Head of caudate nucleus (tissue), 42 donors: ENCODE data around the gene PCDH10.

Experiments
- DNase-seq, 42 donors: peaks; one replicate each; pipeline versions ENCODE4 v3.0.0 to v3.0.0-alpha.2; 2020 to 2021; ENCODE audit warnings: mixed read lengths in 7 of 42
- intact Hi-C: fragments of 100-400 bp; cut with DNase I; formaldehyde crosslinking; loops from one replicate; pipeline ENCODE4 v1.15.0; 2022

PCDH10 gene

GRCh38 chr4:133147921-133148689 is 989 bp upstream of the PCDH10 start:
- DNase-seq = peak; percentile 45 to 87 (median 73)

GRCh38 chr4:133149364-133149695 is 236 bp downstream of the PCDH10 start:
- DNase-seq = peak in 1 of 42 donors; percentile 10
- intact Hi-C loops = loop anchor here (10.0 kb wide), 1 partner anchor 195 kb away; no protein-coding TSS in a partner anchor

More at GRCh38 chr4:133147921-133148689, 989 bp upstream of the PCDH10 start:
- intact Hi-C loops = loop anchor here (10.0 kb wide), 1 partner anchor 193 kb away; no protein-coding TSS in a partner anchor

DNA sequence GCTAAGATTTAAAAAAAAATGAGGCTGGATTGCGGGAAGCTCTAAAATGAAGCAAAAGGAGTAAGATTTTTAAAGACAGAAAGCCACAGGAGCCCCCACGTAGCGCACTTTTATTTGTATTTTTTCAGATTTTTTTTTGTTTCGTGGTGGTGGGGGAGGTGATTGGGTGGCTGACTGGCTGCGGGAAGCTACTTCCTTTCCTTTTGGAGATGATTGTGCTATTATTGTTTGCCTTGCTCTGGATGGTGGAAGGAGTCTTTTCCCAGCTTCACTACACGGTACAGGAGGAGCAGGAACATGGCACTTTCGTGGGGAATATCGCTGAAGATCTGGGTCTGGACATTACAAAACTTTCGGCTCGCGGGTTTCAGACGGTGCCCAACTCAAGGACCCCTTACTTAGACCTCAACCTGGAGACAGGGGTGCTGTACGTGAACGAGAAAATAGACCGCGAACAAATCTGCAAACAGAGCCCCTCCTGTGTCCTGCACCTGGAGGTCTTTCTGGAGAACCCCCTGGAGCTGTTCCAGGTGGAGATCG is 908 bp downstream of the PCDH10 start:
- intact Hi-C loops = loop anchor here (10.0 kb wide), 1 partner anchor 195 kb away; no protein-coding TSS in a partner anchor
- DNase-seq = peak in 9 of 42 donors; percentile 6 to 45 (median 29)

DNA sequence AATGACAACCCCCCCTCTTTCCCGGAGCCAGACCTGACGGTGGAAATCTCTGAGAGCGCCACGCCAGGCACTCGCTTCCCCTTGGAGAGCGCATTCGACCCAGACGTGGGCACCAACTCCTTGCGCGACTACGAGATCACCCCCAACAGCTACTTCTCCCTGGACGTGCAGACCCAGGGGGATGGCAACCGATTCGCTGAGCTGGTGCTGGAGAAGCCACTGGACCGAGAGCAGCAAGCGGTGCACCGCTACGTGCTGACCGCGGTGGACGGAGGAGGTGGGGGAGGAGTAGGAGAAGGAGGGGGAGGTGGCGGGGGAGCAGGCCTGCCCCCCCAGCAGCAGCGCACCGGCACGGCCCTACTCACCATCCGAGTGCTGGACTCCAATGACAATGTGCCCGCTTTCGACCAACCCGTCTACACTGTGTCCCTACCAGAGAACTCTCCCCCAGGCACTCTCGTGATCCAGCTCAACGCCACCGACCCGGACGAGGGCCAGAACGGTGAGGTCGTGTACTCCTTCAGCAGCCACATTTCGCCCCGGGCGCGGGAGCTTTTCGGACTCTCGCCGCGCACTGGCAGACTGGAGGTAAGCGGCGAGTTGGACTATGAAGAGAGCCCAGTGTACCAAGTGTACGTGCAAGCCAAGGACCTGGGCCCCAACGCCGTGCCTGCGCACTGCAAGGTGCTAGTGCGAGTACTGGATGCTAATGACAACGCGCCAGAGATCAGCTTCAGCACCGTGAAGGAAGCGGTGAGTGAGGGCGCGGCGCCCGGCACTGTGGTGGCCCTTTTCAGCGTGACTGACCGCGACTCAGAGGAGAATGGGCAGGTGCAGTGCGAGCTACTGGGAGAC is 1.6 kb downstream of the PCDH10 start:
- intact Hi-C loops = no loop called here
- DNase-seq = peak in 40 of 42 donors; percentile 35 to 79 (median 54)

DNA sequence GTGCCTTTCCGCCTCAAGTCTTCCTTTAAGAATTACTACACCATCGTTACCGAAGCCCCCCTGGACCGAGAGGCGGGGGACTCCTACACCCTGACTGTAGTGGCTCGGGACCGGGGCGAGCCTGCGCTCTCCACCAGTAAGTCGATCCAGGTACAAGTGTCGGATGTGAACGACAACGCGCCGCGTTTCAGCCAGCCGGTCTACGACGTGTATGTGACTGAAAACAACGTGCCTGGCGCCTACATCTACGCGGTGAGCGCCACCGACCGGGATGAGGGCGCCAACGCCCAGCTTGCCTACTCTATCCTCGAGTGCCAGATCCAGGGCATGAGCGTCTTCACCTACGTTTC is 2.2 kb downstream of the PCDH10 start:
- DNase-seq = peak; percentile 63 to 92 (median 80)
- intact Hi-C loops = no loop called here

- DNase-seq = peak; percentile 60 to 91 (median 79)
- intact Hi-C loops = no loop called here
These were observed 2.7 kb downstream of the PCDH10 start for GRCh38 chr4:133151691-133152329.

DNA sequence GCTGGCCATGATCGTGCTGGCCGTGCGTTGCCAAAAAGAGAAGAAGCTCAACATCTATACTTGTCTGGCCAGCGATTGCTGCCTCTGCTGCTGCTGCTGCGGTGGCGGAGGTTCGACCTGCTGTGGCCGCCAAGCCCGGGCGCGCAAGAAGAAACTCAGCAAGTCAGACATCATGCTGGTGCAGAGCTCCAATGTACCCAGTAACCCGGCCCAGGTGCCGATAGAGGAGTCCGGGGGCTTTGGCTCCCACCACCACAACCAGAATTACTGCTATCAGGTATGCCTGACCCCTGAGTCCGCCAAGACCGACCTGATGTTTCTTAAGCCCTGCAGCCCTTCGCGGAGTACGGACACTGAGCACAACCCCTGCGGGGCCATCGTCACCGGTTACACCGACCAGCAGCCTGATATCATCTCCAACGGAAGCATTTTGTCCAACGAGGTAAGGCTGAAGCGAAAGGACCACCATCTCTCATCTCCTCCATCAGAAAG is 3.3 kb downstream of the PCDH10 start:
- DNase-seq = peak in 24 of 42 donors; percentile 8 to 76 (median 40)
- intact Hi-C loops = no loop called here

GRCh38 chr4:133152831-133153481 is 3.9 kb downstream of the PCDH10 start:
- peak in 34 of 42 donors; percentile 7 to 80 (median 49) for DNase-seq
- intact Hi-C loops = no loop called here

DNA sequence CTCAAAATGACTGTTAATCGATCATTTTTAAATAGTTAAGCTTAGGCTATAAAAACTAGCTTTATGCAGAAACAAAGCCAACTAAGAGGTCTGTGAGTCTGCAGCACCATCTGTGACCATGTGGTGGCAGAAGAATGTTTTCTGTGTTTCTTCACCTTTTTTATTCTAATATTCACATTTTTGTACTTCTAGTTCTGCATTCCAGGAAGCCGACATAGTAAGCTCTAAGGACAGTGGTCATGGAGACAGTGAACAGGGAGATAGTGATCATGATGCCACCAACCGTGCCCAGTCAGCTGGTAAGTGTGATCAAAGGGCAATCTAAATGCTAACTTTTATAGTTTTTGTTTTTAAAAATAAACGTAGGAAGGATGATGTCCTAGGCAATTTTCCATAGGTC is 5.6 kb downstream of the PCDH10 start:
- peak in 36 of 42 donors; percentile 21 to 86 (median 58) for DNase-seq
- intact Hi-C loops = no loop called here

DNA sequence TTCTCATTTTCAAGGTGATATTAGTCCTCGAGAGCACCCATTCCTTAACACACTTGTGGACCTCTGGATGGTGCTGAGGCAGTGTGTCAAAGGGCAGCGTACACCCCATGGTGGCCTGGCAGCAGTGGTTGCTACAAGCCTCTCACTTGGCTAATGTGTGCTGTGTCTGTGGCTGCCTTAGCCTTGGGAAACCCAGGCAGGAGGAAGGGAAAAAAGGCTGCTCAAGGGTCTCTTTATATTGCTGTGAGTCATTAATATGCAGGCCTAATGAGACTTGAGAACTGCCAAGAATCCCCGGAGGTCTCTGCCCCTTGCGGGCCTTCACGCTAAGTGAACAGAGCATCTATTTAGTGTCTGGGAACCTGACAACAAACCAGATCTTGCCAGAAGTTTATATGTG is 7.0 kb downstream of the PCDH10 start:
- peak; percentile 38 to 84 (median 62) for DNase-seq
- intact Hi-C loops = no loop called here

- peak in 2 of 42 donors; percentile 19 to 53 for DNase-seq
These were observed 7.5 kb downstream of the PCDH10 start for GRCh38 chr4:133156556-133156955.

DNA sequence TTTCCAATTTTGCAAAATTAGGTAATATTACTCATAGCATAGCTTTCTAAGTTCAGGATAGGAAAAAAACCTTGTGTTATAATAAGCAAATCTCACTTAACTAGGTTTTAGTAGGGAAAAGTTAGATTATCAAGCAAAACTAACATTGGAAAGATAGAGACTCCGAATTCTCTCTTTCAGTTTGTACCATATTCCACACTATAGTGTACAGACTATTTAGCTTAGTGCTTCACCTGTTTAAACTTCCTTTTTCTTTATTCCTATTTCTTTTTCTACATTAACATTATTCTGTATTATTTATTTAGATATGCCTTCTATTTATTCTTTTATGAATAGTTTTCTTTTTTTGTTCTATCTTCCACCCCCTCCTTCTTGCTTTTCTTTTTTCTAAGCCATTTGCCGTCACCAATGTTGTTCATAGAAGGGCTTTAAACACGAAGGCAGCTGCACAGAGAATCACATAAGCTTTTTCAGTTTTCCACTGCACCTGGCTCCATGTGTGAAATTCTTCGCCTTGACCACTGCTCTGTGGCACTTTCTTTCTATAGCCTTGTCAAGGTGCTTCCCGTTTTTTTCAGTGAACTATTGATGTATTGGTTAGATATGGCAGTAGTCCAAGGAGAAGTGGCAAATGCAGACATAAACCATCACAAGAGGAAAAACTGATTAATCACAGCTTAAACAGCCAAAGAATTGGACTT is 8.5 kb downstream of the PCDH10 start:
- peak in 3 of 42 donors; percentile 4 to 37 (median 22) for DNase-seq
- intact Hi-C loops = no loop called here

More at GRCh38 chr4:133156556-133156955, 7.5 kb downstream of the PCDH10 start:
- intact Hi-C loops = no loop called here

DNA sequence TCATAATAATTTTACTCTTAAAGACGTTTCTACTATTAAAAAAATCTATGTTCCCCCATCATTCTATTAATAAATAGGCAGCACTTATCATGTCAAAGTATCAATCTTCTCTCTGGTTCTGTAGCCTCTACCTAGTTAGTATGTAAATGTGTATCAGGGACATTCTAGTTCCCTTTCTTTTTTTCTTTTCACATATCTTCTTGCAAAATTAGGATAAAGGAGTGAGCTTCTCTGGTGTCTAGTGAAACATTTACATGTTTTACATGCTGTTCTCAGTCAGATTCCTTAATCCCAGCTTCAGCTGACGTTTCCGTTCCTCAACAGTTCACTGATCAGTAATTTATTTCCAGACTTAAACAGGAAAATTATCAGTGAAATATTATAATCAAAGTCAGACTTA is 11.8 kb downstream of the PCDH10 start:
- intact Hi-C loops = no loop called here

GRCh38 chr4:133161570-133162295 is 12.6 kb downstream of the PCDH10 start:
- DNase-seq = peak in 1 of 42 donors; percentile 46
- intact Hi-C loops = no loop called here

More for the DNA sequence above, 11.8 kb downstream of the PCDH10 start:
- DNase-seq = no peak

- DNase-seq = peak in 28 of 42 donors; percentile 11 to 73 (median 36)
- intact Hi-C loops = no loop called here
These were observed 13.8 kb downstream of the PCDH10 start for GRCh38 chr4:133162941-133163340.

GRCh38 chr4:133178956-133179355 is 29.9 kb downstream of the PCDH10 start:
- no peak for DNase-seq
- intact Hi-C loops = no loop called here

GRCh38 chr4:133186210-133186609 is 37.1 kb downstream of the PCDH10 start:
- intact Hi-C loops = no loop called here
- DNase-seq = no peak
